T-helper 1 cell (primary cell): ENCODE data around the gene ARHGAP10.

Experiments
- DNase-seq, 5 donors: peaks; one replicate each; pipeline ENCODE4 v3.0.0-alpha.2; 2012 to 2020

Gene ARHGAP10

DNA sequence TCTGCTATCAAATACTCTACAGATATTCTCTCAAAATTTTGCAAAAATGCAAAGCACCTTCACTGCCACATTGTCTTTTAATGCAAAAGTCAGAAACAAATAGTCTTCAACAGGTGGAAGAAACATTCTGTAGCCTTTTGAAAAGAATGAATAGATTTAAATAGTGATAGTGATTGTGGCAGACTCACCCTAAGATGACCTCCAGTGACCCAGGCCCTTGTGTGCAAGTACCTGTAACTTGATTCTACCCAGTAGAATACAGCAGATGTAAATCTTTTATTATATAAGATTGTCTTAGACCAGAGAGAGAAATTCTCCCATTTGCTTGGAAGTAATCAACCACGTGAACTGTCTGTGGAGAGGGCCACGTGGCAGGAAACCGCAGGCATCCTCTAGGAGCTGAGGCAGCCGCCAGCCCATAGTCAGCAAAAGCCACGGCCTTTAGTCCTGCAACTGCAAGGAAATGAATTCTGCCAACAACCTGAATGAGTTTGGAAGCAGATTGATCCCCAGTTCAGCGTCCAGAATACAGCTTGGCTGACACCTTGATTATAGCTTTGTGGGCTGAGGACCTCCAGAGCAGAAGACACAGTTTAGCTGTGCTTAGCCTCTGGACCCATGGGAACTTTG lies 272.5 kb downstream of the ARHGAP10 start:
- DNase-seq: no peak

GRCh38 chr4:148006001-148006400 lies 274.1 kb downstream of the ARHGAP10 start:
- no peak for DNase-seq

DNA sequence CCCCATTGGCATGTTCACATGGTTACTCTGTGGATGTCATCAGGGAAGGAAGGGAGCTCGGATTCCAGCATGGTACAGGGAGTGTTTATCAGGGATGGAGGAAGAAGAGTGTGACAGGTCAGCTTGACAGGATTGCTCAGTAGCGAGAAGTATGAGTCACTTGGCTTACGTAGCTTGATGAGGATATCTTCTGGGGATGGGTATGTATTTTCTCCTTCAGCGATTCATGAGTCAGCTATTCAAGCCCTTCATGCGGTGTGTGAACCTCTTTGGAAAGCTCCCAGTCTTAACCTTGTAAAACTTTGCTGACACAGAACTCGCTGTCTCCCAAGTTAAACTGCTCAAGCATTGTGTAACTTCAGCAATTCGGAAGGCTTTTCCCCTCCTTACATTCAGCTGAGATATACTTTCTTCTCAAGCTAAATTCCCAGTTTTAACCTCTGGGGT lies 275.4 kb downstream of the ARHGAP10 start:
- no peak for DNase-seq

DNA sequence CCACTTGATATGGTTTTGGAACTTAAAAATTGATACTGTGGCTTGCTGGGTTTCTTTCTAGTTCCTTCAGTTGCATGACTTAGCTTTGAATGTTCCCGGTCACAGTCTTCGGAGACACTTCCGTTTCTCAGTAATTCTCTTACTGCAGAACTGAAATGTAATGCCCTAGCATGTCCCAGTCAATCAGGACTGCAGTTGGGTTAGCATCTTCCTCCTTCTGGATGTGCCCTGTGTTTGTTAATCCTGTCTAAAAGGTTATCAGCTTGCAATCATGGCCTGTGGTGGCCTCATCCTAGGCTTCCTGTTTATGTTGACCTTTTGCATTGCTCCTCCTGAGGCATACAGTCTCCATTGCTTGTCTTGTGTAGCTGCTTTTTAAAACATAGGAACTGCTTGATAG lies 275.9 kb downstream of the ARHGAP10 start:
- DNase-seq: no peak

GRCh38 chr4:148015058-148015457 lies 283.2 kb downstream of the ARHGAP10 start:
- no peak for DNase-seq

DNA sequence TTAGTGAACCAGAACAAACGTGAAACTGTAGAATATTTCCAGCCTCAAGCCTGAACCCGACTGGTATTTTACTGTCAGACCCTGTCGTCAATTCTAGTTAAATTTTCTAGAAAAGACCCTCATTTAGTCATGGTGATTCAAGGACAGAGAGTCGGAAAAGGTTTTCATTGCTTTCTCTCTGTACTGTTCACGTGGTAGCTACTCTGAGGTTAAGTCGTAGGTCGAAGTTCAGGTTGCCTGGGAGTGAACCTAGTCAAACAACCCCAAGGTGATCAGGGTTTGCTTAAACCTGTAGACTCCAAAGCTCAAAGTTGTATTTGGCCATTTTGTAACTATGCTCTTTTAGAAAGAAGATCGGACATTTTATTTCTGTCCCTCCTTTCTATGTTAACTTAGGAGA lies 283.6 kb downstream of the ARHGAP10 start:
- no peak for DNase-seq

- DNase-seq: no peak
Measured at GRCh38 chr4:148016063-148016637, 284.3 kb downstream of the ARHGAP10 start.

GRCh38 chr4:148017801-148018200 lies 285.9 kb downstream of the ARHGAP10 start:
- DNase-seq: no peak

DNA sequence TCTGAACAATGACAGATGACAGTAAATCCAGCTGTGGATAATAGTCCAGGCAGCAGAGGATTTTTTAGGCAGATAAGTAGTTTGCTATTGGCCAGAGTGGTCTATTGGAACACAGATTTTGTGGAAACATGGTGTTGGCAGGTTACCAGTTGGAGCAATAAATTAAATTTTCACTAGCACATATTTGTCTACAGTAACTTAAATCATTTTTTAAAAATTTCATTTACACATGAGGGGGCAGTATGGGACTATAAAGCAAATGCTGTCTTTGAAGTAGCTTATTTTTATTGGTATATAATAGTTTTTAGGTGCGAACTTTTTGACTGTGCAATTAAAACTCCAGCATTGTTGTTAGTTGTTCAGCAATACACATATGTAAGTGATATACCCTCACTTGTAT lies 289.8 kb downstream of the ARHGAP10 start:
- DNase-seq: no peak

DNA sequence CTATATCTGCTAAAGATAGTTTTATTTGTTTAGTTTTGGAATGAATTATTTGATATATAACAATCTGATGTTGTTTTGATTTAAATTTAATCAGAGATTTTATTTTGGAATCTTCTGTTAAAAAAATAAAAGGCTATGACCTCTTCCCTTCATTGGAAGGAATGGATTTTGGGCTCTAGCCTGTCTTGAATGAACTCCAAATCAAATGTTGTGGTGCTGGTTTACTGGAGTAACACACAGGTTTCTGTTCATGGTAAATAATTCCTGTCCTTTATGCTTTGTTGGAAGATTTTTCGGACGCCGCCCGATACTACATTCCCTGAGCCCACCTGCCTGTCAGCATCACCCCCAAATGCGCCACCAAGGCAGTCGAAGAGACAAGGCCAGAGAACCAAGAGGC lies 291.1 kb downstream of the ARHGAP10 start:
- no peak for DNase-seq

DNA sequence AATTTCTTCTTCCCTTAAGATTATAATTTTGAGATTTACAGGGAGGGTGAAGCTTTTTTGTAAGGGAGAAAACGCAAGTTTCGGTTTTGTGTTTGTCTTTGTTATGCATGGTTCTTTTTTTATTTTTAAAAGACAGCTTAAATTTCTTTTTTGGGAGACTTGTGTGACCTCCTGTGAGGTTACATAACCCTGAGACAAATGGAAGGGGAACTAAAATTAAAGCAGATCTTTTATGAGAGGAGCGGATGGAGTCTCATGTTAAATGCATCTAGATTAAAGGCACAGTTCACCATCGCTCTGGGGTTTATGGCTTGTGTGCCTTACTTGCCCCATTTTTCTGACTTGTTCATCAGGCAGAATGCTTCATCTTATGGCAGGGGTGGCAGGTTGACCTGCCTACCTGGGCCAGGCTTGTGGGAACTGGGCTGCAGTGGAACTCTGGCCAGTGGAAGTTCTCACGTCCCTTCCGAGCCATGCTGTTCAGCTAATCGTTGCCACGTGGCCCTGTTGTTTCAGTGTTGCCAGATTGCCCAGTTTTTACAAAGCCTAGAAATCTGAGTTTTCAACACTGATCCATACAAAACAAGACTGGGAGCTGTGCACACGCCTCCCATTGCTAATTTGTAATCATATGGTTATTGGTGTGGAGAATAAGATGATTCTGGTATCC lies 291.8 kb downstream of the ARHGAP10 start:
- DNase-seq: no peak

GRCh38 chr4:148025981-148026380 lies 294.1 kb downstream of the ARHGAP10 start:
- DNase-seq: no peak

DNA sequence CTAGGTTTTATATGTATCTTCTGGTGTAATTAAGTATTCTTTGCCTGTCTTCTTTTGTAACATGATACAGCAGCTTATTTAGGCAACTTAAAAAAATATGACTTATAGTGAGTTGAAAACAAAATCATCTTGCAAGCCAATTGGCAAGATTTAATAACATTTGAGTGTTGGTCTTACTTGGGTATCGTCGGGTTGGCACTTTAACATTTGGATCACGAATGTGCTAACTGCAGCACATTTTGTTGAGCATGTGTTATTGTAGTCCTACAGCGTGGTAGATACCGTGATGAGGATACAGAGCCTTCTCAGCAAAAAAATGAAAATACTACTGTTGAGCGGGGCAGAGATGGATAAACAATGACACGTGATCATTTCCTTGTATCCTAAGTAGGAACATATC lies 295.3 kb downstream of the ARHGAP10 start:
- no peak for DNase-seq

DNA sequence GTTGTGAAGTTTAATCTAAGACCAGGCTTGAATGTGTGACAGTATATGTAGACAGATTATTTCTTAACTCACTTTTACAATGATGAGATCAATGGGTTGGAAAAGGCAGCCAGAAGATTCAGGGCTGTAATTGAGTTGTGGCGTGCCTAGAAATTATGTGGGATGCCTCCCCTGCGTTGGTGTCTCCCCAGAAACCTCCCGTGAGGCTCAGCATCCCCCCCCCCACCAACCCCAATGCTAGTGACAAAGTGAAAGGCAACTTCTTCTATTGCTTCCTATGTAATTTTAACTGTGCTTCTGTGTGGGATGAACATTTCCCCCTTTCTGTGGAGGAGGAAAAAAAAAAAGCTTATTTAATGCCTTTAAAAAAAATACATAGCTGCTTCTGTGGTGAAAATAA lies 297.9 kb downstream of the ARHGAP10 start:
- no peak for DNase-seq

DNA sequence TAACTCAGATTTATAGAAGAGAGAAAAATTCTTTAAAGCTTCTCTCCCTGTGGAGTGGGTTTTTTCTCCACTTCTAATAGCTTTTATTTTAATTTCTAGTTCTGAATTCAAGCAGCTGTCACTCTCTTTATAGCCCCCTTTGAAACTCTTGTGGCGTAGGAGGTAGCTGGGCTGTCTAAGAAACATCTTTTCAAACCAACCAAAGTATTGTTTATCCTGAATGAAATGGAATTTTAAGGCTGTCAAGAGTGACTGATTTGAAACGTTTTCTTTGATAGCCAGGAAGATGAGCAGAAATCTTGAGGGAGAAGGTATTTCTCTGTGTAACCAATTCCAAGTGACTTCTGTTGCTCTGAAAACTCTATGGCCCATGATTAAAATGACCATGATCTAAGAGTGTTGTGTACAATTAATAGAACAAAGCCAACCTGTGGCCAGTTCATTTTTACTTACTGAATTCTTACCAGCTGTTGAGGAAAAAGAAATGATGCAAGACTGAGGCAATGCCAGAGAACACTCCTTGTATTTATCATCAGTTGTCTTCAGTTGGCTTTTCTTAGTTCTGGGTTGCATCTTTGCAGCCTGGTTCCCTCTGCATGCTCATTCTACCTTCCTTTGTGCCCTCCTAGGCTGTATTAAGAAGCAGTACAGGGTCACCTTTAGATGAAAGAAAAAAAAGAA lies 298.4 kb downstream of the ARHGAP10 start:
- peak in 1 of 5 donors; percentile 32 for DNase-seq

DNA sequence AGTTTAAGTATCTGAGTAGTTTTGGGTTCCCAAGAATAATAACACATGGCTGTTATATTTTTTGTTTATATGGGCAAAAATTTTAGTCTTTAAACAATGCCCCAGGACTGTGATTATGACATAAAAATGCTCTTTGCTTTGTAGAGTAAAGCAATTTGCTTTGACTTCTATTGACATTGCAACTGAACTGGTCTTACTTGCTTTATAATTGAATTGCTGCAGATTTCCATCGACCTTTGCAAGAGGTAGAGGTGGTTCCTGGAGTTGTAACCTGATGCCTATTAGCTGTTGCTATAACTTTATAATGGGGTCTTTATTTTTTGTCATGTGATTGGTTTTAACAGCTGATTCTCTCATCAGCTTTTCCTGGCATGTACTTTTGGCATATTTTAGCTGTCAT lies 302.9 kb downstream of the ARHGAP10 start:
- no peak for DNase-seq

DNA sequence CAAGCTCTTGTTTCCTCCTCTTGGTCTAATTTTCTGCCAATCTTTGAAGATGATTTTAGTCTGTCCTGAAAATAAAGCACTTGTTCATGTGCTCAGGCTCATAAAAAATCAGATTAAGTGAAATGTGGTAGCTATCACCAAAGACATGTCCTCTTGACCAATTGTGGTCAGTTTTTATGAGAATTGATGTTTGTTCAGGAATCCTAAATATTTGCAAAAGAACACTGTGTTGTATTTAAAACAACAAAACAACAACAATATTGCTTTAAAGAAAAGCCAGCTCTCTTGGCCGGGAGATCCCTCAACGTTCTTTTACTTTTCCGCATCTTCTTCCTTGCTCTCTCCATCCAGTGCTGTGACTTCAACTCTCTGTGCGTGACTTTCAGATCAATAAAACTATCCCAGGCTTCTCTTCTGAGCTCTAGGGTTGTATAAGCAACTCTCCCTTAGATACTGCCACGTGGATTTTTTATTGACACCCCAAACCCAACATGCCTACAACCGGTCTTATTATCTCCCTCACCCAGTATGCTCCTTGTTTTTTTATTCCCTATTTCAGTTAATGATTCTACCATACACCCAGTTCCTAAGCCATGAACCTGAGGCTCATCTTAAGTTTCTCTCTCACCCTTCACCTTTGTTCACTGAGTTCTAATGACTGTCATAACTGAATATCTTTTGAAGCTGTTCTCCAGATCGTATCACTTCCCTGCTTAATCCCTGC lies 309.9 kb downstream of the ARHGAP10 start:
- DNase-seq: no peak

DNA sequence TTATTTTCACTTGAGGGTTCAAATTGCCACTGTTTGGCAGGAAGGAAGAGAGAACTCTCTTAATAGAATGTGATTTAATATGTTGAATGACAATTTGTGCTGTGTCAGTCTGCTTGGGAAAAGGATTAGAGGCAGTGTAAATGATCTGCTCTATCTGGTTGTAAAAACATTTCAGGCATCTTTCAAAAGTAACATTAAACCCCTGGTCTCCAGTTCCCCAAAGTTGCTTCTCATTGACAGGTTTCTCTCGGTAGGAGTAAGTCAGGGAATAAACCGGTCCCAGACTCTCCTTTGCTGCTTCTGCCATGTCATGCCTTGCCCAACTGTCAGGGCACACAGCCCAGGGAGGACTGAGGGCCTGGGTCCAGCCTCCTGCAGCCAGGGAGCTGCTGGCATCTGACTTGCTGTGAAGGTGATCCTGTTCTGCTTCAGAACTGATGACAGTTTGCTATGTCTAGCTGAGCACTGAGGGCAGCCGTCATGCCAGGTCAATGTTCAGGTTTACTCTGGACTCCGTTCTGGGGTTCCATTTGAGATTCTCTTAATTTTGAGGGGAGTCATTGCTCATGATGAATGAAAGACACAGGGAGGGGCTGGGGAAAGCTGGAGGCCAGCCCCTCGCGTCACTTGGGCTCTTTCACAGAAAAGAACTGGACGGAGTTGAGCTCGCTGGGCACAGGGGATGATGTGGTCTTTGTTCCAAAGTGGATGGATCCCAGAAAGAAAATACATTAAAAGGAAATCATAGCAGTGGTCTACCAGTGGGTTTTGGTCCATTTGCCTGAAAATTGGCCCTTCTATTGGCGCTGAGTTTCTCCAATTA lies 312.4 kb downstream of the ARHGAP10 start:
- no peak for DNase-seq

DNA sequence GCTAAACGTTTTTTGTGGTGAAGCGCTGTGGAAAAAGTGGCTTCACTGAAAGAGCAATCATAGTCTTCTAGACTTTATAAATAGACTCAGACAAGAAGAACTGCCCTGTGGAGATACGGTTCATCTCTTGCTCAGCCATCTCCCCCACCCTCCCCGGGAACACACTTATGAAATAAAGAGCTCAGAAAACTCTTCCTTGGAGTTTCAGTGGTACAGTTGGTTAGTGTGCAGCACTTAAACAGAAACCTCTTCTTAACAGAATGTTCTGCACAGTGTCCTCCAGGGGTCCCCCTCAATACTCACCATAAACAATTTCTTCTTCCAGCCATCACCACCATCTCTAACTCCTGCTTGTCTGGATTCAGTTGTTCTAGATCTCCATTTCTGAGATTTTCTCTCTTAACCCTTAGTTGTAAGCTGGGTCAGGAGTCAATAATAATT lies 313.0 kb downstream of the ARHGAP10 start:
- DNase-seq: peak in 1 of 5 donors; percentile 13

DNA sequence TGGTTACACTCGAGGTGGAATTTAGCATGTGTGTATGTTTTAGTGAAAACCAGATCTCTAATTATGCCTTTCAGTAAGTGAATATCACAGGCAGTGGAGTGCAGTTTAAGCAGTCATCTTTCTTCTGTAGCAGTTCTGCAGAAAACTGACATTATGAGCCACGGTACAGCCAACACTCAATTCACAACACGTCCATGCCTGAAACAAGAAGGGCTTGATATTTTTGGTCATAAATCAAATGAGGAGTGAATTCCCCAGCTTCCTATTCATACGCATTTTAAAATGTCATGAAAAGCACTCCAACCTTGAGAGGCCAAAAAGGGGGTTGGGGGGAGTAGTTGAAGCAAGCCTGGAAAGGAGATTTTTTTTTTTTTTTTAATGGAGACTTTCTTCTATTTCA lies 316.7 kb downstream of the ARHGAP10 start:
- no peak for DNase-seq

GRCh38 chr4:148051403-148051802 lies 319.5 kb downstream of the ARHGAP10 start:
- DNase-seq: no peak

DNA sequence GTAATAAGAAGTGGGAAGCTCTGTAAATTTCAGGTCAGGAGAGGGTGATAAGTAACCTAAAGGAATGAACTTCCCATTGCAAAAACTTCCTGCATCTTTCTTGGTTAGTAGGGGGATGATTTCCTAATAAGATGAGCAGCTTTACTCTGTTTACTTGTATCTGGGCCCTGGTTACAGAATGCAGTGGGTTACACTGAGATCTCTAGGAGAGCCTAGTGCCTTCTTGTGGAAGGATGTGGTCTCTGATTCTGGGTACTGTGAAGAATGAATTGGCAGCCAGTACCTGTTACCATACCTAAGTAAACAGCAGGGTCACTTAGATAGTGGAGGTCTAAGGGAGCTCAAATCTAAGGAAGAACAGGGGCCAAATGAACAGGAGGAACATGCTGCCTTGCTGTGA lies 320.6 kb downstream of the ARHGAP10 start:
- peak in 2 of 5 donors; percentile 17 to 86 for DNase-seq
